Activated naive CD4-positive, alpha-beta T cell treated with Interleukin-2 at 50 U/mL for 16 hours (primary cell): ENCODE data around the gene SEMA5B.

Experiments
- DNase-seq: peaks from one replicate; pipeline ENCODE4 v3.0.0-alpha.2; 2020

The SEMA5B gene

GRCh38 chr3:122918576-122919290 is 108.8 kb downstream of the SEMA5B start:
- DNase-seq, result no peak

DNA sequence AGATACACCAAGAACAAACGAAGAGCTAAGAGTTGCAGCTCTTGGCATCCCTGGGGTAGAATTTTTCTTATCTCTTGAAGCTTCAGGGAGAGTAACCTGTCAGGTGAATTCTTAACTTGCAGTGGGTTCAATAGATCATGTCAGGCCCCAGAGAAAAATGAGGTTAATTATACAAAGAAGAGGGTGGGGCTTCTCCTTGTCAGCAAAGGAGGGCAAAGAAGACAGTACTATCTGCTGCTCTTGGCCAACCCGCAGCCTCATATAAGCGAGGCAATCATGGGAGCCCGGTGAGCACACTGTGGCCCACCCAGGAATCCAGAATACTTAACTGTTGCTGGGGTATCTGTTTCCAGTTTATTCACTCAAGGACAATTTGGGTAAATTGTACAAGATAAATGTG is 110.2 kb downstream of the SEMA5B start:
- no peak for DNase-seq

- no peak for DNase-seq
Observed at GRCh38 chr3:122916580-122916979, 111.0 kb downstream of the SEMA5B start.

DNA sequence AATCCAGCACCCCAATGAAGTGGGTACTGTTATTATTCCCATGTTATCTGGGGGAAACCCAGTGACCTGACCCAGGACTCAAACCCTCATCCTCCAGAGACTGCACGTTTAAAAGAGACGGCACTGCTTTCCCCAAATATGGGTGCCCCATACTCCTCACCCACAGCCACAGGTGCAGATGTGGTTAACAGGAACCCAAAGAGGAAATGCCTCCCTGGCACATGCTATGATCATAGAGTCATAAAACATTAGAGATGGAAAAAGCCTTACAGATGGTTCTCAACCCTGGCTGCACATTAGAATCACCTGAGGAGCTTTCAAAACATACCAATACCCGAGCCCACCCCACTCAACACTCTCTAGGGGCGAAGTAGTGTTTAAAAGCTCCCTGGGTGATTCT is 111.5 kb downstream of the SEMA5B start:
- no peak for DNase-seq

DNA sequence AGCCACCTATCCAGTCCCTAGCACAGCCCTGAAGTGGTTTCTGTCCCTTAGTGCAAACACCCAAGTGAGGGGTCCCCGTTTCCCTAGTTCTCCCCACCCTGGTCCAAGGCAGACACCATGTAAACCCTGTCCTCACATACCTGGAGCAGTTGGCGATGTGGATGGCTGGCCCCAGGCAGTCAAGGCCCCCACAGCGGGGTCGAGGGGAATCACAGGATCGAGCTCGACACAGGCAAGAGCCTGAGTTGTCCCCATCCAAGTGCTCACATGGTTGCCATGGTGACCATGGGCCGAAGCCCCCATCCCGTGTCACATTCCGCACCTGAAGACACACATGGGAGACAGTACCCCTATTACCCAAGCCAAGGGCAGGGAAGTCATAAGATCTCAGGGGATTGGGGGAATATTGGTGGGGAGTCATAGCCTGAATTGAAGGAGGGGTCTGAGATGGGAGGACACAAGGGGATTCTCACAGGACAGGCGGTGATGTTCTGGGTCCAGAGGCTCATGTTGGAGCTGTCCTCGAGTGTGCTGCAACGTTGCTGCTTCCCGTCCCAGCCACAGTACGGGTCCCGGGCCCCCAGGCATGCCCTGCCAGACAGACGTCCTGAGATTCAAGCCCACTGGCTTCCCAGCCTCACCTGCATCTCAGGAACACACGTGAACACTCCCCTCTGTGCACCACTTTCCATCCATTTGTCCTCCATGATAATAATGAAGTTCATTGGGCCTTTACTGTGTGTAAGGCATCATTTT is 112.1 kb downstream of the SEMA5B start:
- no peak for DNase-seq

GRCh38 chr3:122913539-122914100 is 113.9 kb downstream of the SEMA5B start:
- DNase-seq, result no peak

DNA sequence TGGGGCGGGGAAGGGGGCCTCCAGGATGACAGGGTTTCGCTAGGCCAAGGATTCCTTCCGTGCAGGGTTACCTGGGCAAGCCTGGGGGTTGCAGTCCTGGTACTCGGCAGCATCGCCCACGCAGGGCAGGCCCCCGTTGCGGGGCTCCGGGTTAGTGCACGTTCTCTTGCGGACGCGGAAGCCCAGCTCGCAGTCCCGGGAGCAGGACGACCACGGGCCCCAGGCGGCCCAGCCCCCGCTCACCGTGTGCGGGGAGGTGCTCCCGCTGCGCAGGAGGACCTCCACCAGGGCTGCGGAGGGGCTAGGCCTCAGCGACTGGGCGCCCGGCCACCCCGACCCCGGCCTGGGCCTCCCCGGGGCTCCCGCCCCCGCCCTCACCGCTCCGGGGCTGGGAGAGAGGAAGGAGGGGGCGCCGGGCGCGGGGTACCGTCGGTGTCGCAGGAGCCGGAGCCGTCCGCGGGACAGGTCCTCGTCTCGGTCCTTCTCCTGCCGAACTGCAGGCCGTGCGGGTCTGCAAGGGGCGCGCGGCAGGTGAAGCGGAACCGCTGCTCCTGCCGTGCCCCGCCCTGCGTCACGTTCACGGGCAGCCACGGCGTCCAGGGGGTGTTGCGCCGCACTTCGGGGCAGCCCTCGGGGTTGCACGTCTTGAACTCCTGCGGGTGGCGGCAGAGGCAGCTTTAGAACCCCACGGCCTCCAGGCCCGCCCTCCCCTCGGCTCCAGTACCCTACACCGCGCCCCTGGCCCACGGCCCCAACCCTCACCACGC is 114.6 kb downstream of the SEMA5B start:
- no peak for DNase-seq

- DNase-seq, result no peak
Observed at GRCh38 chr3:122911901-122912300, 115.7 kb downstream of the SEMA5B start.

GRCh38 chr3:122908251-122908650 is 119.3 kb downstream of the SEMA5B start:
- DNase-seq, result no peak

- no peak for DNase-seq
Observed at GRCh38 chr3:122907471-122907870, 120.1 kb downstream of the SEMA5B start.

DNA sequence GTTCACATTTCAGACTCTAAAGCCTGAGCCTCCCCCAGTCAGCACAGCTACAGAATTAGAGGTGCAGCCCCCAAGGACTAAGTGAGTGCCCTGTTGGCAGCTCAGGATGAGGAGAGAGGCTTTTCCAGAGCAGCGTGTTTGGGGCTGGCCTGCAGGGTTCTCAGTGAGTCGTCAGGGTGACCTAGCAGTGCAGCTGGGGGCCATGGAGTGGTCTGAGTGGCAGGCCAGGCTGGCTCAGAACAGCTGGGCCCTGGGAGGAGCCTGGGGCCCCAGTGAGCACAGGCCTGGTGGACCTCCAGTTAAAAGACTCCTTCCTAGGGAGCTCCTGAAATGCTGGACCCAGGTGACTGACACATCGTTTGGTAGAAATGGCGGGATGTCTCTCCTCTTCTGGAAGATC is 124.4 kb downstream of the SEMA5B start:
- no peak for DNase-seq

DNA sequence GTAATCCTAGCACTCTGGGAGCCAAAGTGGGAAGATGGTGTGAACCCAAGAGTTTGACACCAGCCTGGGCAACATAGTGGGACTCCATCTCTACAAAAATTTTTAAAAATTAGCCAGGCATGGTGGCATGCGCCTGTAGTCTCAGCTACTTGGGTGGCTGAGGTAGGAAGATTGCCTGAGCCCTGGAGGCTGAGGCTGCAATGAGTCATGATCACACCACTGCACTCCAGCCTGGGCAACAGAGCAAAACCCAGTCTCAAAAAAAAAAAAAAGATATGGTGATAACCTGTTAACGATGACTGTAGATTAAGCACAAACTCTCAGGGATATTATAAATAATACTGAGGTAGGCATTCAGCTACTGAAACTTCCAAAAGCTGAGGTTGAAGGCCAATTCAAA is 125.2 kb downstream of the SEMA5B start:
- DNase-seq, result no peak

- DNase-seq, result no peak
Observed at GRCh38 chr3:122898298-122898697, 129.3 kb downstream of the SEMA5B start.

DNA sequence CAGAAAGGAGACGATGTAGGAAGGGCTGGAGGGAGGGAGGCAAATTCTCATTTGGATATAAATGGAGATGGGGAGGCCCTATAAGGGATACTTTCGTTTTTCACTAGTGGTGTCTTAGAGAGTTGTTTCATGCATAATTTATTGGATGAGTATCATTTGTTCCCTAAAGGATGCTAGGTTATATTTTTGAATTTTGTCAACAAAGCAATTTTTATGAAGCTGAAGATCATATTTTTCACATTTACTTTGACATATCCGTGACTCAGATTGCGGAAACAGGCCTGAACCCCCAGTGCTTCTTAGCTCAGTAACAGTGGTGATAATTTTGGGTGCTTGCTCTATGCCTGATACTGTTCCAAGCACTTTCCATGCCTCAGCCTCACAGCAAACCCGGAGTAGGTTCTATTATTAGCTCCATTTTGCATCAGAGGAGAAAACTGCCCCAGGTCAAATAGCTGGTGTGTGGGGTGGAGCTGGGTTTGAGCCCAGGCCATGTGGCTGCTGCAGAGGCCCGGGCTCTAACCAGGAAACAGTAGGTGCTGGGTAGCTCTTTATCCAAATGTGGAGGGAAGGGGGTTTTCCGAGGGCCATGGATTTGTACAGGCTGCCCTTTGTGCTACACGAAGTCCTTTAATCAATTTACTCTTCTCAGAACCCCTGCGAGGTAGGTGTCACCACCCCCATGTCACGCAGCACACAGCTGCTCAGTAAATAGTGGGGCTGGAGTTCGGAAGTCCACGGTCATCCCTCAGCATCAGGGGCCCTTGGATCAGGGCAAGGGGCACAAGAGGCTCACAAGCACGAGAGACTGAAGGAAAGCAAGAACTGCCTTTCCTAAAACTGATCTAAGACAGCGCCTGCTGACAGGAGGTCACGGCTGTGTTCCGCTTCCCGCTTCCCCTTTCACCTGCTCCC is 133.6 kb downstream of the SEMA5B start:
- no peak for DNase-seq

DNA sequence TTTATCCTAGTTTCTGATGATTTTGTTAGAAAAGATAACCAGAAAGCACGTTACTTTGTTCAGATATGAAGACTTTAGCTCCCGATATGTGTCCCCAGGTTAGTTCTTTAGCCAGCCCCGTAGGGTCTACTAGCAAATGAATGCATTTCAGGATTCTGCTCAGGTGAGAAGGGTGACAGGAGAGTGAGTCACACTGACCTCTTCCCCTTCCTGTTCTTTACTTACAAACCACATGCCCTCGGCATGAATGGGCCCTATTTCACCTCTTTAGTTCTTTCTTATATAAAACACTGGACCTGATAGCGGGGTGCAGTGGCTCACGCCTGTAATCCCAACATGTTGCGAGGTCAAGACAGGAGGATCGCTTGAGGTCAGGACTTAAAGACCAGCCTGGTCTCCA is 134.3 kb downstream of the SEMA5B start:
- no peak for DNase-seq

DNA sequence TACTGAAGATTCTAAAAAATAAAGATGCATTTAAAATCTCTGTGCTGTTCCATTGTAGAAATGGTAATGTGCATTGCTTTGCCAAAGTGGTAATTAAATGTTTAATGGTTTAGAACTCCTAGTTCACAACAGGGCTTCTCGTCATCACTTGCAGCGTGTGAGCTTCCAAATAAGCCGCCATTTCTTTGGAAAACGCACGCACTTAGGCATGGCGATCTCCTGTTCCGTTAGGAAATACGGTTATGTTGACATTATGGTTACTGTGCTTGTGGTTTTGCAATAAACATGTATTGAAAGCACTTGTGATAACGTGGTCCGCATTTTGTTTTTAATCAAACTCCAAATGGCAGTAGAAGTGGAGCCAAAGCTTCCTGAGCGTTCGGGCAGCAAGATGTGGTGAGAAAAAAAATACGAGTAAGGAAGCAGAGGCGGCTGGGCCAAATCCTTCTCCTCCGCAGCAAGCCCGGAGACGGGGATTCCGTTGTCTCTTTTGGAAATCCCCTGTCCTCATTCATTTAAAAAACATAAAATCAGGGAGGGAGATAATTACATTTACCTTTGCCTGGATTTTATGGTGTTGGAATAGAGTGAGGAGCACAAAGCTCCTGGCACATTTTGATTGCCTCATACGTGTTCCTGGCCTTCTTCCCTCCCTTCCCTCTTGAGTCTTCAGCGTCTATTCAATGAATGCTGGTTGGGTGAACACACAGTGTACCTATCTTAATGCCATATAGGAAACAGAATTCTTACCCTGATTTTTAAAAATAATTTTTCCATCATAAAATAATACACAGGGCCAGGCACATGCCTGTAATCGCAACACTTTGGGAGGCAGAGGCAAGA is 135.2 kb downstream of the SEMA5B start:
- DNase-seq, result no peak

DNA sequence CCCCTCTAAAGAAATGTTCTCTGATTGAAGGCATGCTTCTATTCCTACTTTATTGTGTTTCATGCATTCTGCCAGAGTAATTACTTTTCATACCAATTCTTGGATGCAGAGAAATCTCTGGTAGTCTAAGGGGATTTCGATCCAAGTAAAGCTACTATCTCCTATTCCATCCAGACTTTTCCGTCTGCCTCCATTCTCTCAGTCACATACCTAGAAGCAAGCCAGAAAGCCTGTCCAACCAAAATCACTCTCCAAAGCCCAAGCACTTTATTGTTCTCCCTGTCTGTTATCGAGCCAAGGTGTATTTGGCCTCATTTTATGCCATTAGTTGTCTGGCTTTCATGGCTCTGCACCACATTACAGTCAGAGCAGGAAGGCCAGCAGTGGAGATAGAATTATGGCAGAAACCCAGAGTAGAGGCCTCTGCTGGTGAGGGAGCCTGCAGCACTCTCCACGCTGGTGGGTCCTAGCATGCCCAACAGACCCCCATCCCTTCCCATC is 136.8 kb downstream of the SEMA5B start:
- no peak for DNase-seq

DNA sequence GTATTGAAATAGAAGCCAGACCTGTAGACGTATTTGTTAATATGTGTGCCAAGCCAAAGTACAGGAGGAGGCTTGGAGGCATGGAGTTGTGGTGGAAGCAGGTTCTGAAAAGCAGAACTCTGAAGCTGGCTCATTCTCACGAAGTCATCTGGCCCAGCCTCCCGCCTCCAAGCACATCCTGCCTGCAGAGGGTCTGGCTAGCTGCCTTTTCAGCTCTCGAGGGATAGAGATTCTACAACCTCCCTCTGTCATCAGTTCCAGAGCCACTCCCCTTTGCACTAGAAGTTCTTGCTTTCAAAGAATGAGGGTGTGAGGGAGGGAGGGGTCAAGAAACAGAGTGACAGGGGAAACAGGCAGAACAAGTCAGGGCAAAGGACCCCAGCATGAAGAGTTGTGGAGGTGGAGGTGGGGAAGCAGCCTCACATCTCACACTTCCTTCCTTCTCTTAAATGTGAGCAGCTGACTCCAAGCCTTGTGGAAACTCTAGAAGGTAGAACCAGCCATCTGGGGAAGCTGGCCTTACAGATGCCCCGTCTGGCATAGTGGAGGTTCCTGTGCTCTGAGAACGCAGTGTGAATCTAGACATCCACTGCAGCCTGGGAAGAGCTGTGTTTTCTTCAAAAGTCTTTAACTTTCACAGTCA is 137.4 kb downstream of the SEMA5B start:
- DNase-seq, result no peak

- no peak for DNase-seq
Observed at GRCh38 chr3:122886946-122887345, 140.6 kb downstream of the SEMA5B start.

DNA sequence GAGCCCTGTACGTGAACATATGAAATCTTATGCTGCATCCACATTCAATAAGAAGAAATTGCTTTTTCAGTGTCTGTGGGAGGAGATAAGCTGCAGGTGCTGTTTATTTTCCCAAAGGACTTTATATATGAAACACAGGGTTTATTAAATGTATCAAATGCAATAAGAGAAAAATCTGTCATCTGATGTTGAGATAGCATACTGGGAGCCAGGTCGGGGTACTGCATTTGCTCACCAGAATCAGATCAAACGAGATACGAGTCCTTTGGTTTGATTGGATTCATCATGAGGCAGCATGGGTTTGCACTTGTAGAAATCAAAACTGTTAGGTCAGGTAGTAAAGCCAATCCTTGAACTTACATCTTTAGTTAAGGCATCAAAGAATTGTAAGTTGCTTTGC is 141.3 kb downstream of the SEMA5B start:
- DNase-seq, result no peak
